GF-D8 (cell line): ENCODE results near the gene EIF3CL.
"Not testable (repeated sequence)": the region's sequence is repeated elsewhere in the genome, so short reads cannot be mapped to it uniquely, and the experiment has no call there.

ENCODE experiments used
- DNase-seq: peaks from one replicate; lab custom pipeline; 2025; lab: John Stamatoyannopoulos, UW

EIF3CL gene

DNA sequence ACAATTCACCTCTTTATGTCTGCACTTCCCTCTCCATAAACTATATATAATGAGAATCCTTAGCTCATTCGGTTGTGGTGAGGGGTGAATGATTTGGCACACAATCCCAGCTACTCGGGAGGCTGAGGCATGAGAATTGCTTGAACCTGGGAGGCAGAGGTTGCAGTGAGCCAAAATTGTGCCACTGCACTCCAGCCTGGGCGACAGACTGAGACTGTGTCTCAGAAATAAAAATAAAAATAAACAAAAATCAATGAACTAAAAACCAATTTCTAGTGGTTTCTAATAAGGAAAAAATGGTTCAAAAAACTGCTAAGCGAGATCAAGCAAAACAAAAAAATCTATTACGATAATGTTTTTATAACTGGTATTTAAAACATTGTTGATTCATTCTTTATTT lies 40.2 kb downstream of the EIF3CL start, which contains the start of gene NPIPB6:
Gene NPIPB6, minus strand, starts transcription at position 101 of the 400 bp plus-strand sequence. CDS start 686 bp downstream, outside the sequence.
- not testable (repeated sequence) for DNase-seq

DNA sequence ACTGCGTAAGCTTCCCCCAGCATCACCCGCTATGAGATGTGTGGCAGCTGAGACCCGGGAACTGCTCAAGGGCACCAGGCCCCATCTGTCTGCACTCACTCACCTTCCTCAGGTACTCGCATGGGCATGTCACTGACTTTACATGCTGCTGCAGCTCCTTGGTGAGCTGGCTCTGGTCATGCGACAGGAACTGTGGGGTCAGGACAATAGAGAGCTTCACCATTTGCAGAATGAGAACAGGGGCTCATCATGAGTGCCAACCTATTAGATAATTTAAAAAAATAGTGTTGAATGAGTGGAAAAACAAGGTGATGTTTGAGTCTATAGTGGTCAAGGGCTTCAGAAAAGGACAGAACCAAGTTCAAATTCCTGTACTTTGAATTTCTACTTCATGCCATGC lies 41.0 kb downstream of the EIF3CL start:
- not testable (repeated sequence) for DNase-seq

DNA sequence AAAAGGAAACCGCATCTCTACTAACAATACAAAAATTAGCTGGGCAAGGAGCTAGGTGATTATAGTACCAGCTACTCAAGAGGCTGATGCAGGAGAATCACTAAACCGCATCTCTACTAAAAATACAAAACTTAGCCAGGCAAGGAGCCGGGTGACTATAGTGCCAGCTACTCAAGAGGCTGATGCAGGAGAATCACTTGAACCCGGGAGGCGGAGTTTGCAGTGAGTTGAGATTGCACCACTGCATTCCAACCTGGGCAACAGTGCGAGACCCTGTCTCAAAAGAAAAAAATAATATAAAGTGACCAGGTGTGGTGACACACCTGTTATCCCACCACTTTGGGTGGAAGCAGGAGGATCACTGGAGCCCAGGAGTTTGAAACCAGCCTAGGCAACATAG lies 65.4 kb downstream of the EIF3CL start:
- DNase-seq: not testable (repeated sequence)

DNA sequence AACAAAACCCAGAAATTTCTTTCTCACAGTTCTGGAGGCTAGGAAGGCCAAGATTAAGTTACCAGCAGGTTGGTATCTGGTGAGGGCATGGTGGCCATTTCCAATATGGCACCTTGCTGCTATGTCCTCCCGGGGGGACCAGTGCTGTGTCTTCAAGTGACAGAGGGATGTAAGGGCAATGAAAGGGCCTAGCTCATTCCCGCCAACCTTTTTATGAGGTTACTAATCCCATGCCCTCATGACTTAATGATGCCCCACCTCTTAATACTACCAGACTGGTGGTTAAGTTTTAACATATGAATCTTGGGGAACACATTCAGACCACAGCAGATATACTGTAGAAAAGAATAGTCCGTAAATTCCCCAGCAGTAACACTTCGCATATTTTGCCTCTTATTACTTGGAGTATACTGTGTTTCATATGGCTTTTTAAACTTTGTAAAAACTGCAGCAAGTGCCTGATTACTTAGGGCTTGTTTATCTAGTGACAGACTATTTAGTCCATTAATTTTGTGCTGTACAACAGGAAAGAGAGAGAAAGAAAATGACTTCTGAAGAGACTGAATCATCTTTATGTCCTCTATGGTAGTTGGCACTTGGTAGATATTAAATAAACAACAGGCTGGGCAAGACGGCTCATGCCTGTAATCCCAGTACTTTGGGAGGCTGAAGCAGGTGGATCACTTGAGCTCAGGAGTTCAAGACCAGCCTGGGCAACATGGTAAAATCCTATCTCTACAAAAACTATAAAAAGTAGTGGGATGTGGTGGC lies 66.5 kb downstream of the EIF3CL start:
- not testable (repeated sequence) for DNase-seq

DNA sequence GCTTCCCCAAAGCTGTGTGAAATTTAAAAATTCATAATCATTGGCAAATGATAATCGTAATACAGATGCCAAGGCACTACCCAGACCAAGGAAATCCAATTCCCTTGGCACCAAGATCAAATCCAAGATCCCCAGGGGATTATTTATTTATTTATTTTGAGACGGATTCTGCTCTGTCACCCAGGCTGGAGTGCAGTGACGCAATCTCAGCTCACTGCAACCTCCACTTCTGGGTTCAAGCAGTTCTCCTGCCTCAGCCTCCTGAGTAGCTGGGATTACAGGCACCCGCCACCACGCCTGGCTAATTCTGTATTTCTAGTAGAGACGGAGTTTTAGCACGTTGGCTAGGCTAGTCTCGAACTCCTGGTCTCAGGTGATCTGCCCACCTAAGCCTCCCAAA lies 68.0 kb downstream of the EIF3CL start:
- DNase-seq: not testable (repeated sequence)

DNA sequence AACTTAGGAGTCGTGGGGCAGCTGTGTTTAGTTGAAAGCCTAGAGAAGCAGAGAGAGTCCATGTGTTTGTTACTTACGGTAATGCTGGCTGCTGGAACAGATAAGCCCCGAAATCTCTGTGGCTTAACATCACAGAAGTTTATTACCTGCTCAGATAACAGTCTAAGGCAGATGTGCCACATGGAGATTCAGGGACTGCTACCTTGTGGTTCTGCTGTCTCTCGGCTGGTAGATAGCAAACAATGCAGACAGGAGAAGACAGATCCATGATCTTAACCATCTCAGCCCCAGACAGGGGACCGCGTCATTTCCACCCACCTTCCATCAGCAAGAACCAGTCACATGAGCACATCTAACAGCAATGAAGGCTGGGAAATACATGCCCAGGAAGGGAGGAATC lies 71.0 kb downstream of the EIF3CL start:
- not testable (repeated sequence) for DNase-seq

DNA sequence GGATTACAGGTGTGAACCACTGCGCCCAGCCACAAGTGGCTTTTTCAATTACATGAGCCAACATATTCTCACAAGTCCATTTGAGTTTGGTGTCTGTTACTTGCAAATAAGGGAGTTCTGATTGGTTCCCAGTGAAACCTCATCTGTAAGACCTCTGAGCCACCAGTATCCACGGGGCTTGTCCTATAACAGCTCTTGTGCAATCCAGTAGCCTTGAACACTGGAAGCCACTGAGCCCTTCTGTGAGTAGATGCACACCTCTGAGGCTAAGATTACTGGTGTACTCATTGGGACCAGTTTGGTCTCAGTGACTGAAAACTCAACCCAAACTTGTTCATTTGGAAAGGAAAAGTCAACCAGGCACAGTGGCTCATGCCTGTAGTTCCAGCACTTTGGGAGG lies 72.7 kb downstream of the EIF3CL start:
- DNase-seq: not testable (repeated sequence)

DNA sequence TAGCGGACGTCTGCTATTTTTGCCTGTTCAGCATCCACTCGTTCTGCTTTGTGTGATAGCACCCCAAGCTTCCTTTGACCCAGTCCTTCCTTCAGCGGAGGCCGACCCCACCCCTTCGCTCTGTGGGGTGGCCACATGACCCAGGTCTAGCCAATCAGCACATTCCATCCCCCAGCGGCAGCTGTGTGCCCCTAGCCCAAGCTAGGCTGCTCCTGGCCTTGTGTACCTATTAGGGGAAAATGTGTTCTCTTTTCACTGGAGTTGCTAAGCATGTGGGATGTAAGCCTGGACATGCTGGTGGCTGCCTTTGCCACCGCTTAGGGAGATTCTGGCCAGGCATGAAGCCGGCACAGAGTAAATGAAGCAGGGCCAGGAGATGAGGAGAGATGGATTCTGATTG lies 73.4 kb downstream of the EIF3CL start:
- DNase-seq: not testable (repeated sequence)
